CD14-positive monocyte (primary cell): ENCODE results near the gene COL15A1. TPM values are rescaled to one million over a fixed set of nuclear protein-coding genes. Genes with fewer than 3 reads are reported as not detected.

Source experiments
- DNase-seq, 3 donors: peaks; one replicate each; pipeline ENCODE4 v3.0.0-alpha.2; 2011 to 2022
- H2AFZ ChIP-seq: 2 replicates; pipeline ENCODE4 v1.6.0; 2012; ENCODE audit warnings: mild to moderate bottlenecking, low read depth, low read length, inconsistent platforms; ENCODE audit not compliant: insufficient read depth, poor library complexity, severe bottlenecking
- H3K27ac ChIP-seq, 2 donors: 1 replicate in 1 of 2; 2 replicates in 1 of 2; pipeline ENCODE4 v1.5.1; 2012 to 2013; ENCODE audit warnings: low read length in 2 of 2, control low read depth in 1 of 2, inconsistent platforms in 1 of 2, low read depth in 1 of 2, mild to moderate bottlenecking in 1 of 2
- H3K27me3 ChIP-seq, 2 donors: one replicate each; pipeline versions ENCODE4 v1.6.0 to v1.6.1; 2011 to 2013; ENCODE audit warnings: low read length in 2 of 2; ENCODE audit not compliant: control insufficient read depth in 2 of 2, insufficient read depth in 2 of 2
- H3K36me3 ChIP-seq, 2 donors: replicated peaks in 1 of 2; 1 replicate in 1 of 2; 2 replicates in 1 of 2; pipeline versions ENCODE4 v1.5.1 to v1.6.1; 2012 to 2013; ENCODE audit warnings: low read length in 2 of 2, control low read depth in 1 of 2, inconsistent platforms in 1 of 2, mild to moderate bottlenecking in 1 of 2; ENCODE audit not compliant: insufficient read depth in 2 of 2, control insufficient read depth in 1 of 2
- H3K4me1 ChIP-seq, 2 donors: 1 replicate in 1 of 2; 2 replicates in 1 of 2; pipeline versions ENCODE4 v1.5.1 to v1.6.1; 2012 to 2013; ENCODE audit warnings: low read length in 2 of 2, control low read depth in 1 of 2, inconsistent platforms in 1 of 2, mild to moderate bottlenecking in 1 of 2, moderate library complexity in 1 of 2; ENCODE audit not compliant: insufficient read depth in 2 of 2, control insufficient read depth in 1 of 2
- H3K4me2 ChIP-seq: replicated peaks from 2 replicates; pipeline ENCODE3; 2012; ENCODE audit warnings: low read length, moderate library complexity, mild to moderate bottlenecking; ENCODE audit not compliant: poor library complexity, severe bottlenecking; ENCODE audit errors: extremely low read depth
- H3K4me3 ChIP-seq, 3 experiments: fragments of 200-600 bp in 1 of 3; sonication (generic) in 1 of 3; replicated peaks in 1 of 3; 1 replicate in 2 of 3; 2 replicates in 1 of 3; pipeline ENCODE4 v1.5.1; 2011 to 2013; ENCODE audit warnings: low read length in 3 of 3, mild to moderate bottlenecking in 3 of 3, control low read depth in 2 of 3, low read depth in 2 of 3, inconsistent platforms in 1 of 3, moderate library complexity in 1 of 3
- H3K79me2 ChIP-seq: 2 replicates; pipeline ENCODE4 v1.6.0; 2012; ENCODE audit warnings: mild to moderate bottlenecking, control low read depth, inconsistent platforms, low read length, moderate library complexity; ENCODE audit not compliant: insufficient read depth
- H3K9ac ChIP-seq: 2 replicates; pipeline ENCODE4 v1.6.0; 2017; ENCODE audit warnings: low read length, mild to moderate bottlenecking; ENCODE audit not compliant: insufficient read depth, poor library complexity, severe bottlenecking
- H3K9me3 ChIP-seq, 2 donors: replicated peaks in 1 of 2; 1 replicate in 1 of 2; 2 replicates in 1 of 2; pipeline versions ENCODE4 v1.5.1 to v1.6.1; 2012 to 2013; ENCODE audit warnings: low read length in 2 of 2, control low read depth in 1 of 2; ENCODE audit not compliant: control insufficient read depth in 1 of 2, insufficient read depth in 1 of 2
- H4K20me1 ChIP-seq: 2 replicates; pipeline ENCODE4 v1.6.0; 2012; ENCODE audit warnings: mild to moderate bottlenecking, low read length, control low read depth, moderate library complexity; ENCODE audit not compliant: insufficient read depth
- H3K27ac Mint-ChIP-seq, 7 donors: one replicate each; pipeline ENCODE4 v1.8.0; 2020; ENCODE audit warnings: mild to moderate bottlenecking in 7 of 7, mixed read lengths in 7 of 7, moderate library complexity in 6 of 7, inconsistent platforms in 2 of 7
- H3K27me3 Mint-ChIP-seq, 3 donors: one replicate each; pipeline ENCODE4 v1.8.0; 2021 to 2022; ENCODE audit warnings: low read depth in 3 of 3, mild to moderate bottlenecking in 3 of 3, mixed read lengths in 3 of 3, moderate library complexity in 3 of 3, inconsistent platforms in 1 of 3
- H3K36me3 Mint-ChIP-seq, 2 donors: one replicate each; pipeline ENCODE4 v1.8.0; 2020; ENCODE audit warnings: mixed read lengths in 2 of 2, inconsistent platforms in 1 of 2, mild to moderate bottlenecking in 1 of 2
- H3K4me1 Mint-ChIP-seq: one replicate; pipeline ENCODE4 v1.8.0; 2020; ENCODE audit warnings: mild to moderate bottlenecking, mixed read lengths
- H3K4me3 Mint-ChIP-seq, 2 donors: one replicate each; pipeline ENCODE4 v1.8.0; 2020; ENCODE audit warnings: mild to moderate bottlenecking in 2 of 2, mixed read lengths in 2 of 2, moderate library complexity in 1 of 2
- H3K9me3 Mint-ChIP-seq, 7 donors: one replicate each; pipeline ENCODE4 v1.8.0; 2020 to 2022; ENCODE audit warnings: mixed read lengths in 7 of 7, mild to moderate bottlenecking in 6 of 7, moderate library complexity in 6 of 7, inconsistent platforms in 2 of 7
- CTCF ChIP-seq: fragments of 200-600 bp; IDR thresholded peaks from one replicate; pipeline ENCODE4 v1.8.0; 2022; ENCODE audit warnings: antibody characterized with exemption, mild to moderate bottlenecking
- WGBS: methylation state at CpG from one replicate; pipeline ENCODE4 v1.1.5; 2013; ENCODE audit warnings: missing lambda C conversion rate; ENCODE audit not compliant: insufficient coverage; 5-methylcytosine and 5-hydroxymethylcytosine counted together
- intact Hi-C, 2 donors: fragments of 100-400 bp; cut with micrococcal nuclease; formaldehyde crosslinking; loops; one replicate each; pipeline versions ENCODE4 v1.15.0 to v1.15.1; 2023
- polyA plus RNA-seq, 3 donors: library from polyadenylated mRNA; depleted of rRNA in 1 of 3; unstranded in 2 of 3; stranded (reverse) in 1 of 3; fragments of 300-500 nt in 2 of 3; fragments of >200 nt in 1 of 3; fragmentation: Illumina TruSeq in 2 of 3; gene quantifications; 1 replicate in 2 of 3; 2 replicates in 1 of 3; pipeline ENCODE4 v1.2.3, GENCODE V29; 2012 to 2021

The COL15A1 gene
- polyA plus RNA-seq, 3 donors, result 0.03 to 0.14 (median 0.11) TPM

- H3K4me1 Mint-ChIP-seq, result peaks cover 17% of the 10 kb centered on the region
- Histone ChIP-seq H3K4me3 (no peak overlapping the region), H3K27ac (no peak overlapping the region), H3K4me2 (no peak overlapping the region), H3K9me3 (peaks cover 0 to 9% of the 10 kb centered on the region in 2 donors), H2AFZ (no peak overlapping the region), H3K9ac (no peak overlapping the region), H3K27me3 (peaks cover 39 to 52% of the 10 kb centered on the region in 2 donors), H4K20me1 (no peaks in the 10 kb centered on the region), H3K79me2 (no peaks in the 10 kb centered on the region), H3K4me1 (peaks cover 8 to 15% of the 10 kb centered on the region in 2 donors), H3K36me3 (no peaks in the 10 kb centered on the region)
- peaks cover 48 to 63% (median 54%) of the 10 kb centered on the region in 3 donors for H3K27me3 Mint-ChIP-seq
- no peak for TF ChIP-seq CTCF
- H3K4me3 Mint-ChIP-seq, result peak overlapping the region in 1 of 2 donors; percentile 39
- no CpG with 5 or more reads among the region's 3 CpGs for WGBS
- intact Hi-C loops, result no loop called here
- no peaks in the 10 kb centered on the region for H3K36me3 Mint-ChIP-seq
- no peak overlapping the region for H3K27ac Mint-ChIP-seq
- DNase-seq, result no peak
- peaks cover 0 to 8% (median 0%) of the 10 kb centered on the region in 7 donors for H3K9me3 Mint-ChIP-seq
These were observed 3.4 kb upstream of the COL15A1 start for GRCh38 chr9:98940276-98940675.

GRCh38 chr9:98941946-98942523 is 1.7 kb upstream of the COL15A1 start:
- Mint-ChIP-seq H3K36me3 (no peaks in the 10 kb centered on the region), H3K4me1 (peaks cover 18% of the 10 kb centered on the region), H3K27me3 (peaks cover 55 to 72% (median 66%) of the 10 kb centered on the region in 3 donors), H3K9me3 (peaks cover 0 to 8% (median 0%) of the 10 kb centered on the region in 7 donors), H3K4me3 (peak overlapping the region in 1 of 2 donors; percentile 71), H3K27ac (no peak overlapping the region)
- no peak overlapping the region for H3K4me3 ChIP-seq
- no peaks in the 10 kb centered on the region for H3K36me3 ChIP-seq
- DNase-seq, result no peak
- H4K20me1 ChIP-seq, result no peaks in the 10 kb centered on the region
- H3K4me1 ChIP-seq, result peaks cover 8 to 15% of the 10 kb centered on the region in 2 donors
- no peak overlapping the region for H2AFZ ChIP-seq
- no peak overlapping the region for H3K27ac ChIP-seq
- H3K79me2 ChIP-seq, result no peaks in the 10 kb centered on the region
- 100% methylated on average over 2 of the region's 8 CpGs for WGBS
- TF ChIP-seq CTCF, result no peak
- no peak overlapping the region for H3K4me2 ChIP-seq
- H3K9me3 ChIP-seq, result peaks cover 0 to 9% of the 10 kb centered on the region in 2 donors
- peaks cover 47 to 64% of the 10 kb centered on the region in 2 donors for H3K27me3 ChIP-seq
- no peak overlapping the region for H3K9ac ChIP-seq
- intact Hi-C loops, result no loop called here
